Activated CD4-positive, alpha-beta memory T cell treated with anti-CD3 and anti-CD28 coated beads, Interleukin-2, amount 10 ng/mL, durations not matched to agents 7 days and 5 days (primary cell): ENCODE results near the gene CADPS2. TPM values are rescaled to one million over a fixed set of nuclear protein-coding genes. Genes with fewer than 3 reads are reported as not detected.

ENCODE experiments used
- CTCF ChIA-PET: fragments of 350-600 bp; sonication (Branson Sonifier 250); formaldehyde crosslinking; loops from one replicate; lab custom pipeline; 2021; ENCODE audit warnings: antibody characterized with exemption, inconsistent platforms; lab: Charles Lee
- POLR2A ChIA-PET: fragments of 350-600 bp; sonication (Branson Sonifier 250); formaldehyde crosslinking; loops from one replicate; lab custom pipeline; 2021; ENCODE audit warnings: antibody characterized with exemption; lab: Charles Lee
- DNase-seq: peaks from one replicate; pipeline ENCODE4 v3.0.0-alpha.2; 2020
- H3K27ac Mint-ChIP-seq: one replicate; pipeline ENCODE4 v1.8.0; 2021; ENCODE audit warnings: mild to moderate bottlenecking, mixed read lengths
- H3K27me3 Mint-ChIP-seq: one replicate; pipeline ENCODE4 v1.8.0; 2021; ENCODE audit warnings: mixed read lengths
- H3K36me3 Mint-ChIP-seq: one replicate; pipeline ENCODE4 v1.8.0; 2021; ENCODE audit warnings: low read depth, mixed read lengths
- H3K4me1 Mint-ChIP-seq: one replicate; pipeline ENCODE4 v1.8.0; 2021; ENCODE audit warnings: mixed read lengths
- H3K4me3 Mint-ChIP-seq: one replicate; pipeline ENCODE4 v1.8.0; 2021; ENCODE audit warnings: mild to moderate bottlenecking, mixed read lengths
- H3K9me3 Mint-ChIP-seq: one replicate; pipeline ENCODE4 v1.8.0; 2021; ENCODE audit warnings: mixed read lengths
- total RNA-seq, 2 experiments: library from RNA; stranded (reverse); gene quantifications; one replicate each; pipeline ENCODE4 v1.2.3, GENCODE V29; 2021

The CADPS2 gene
- total RNA-seq, 2 experiments from 2014 or later: not detected

DNA sequence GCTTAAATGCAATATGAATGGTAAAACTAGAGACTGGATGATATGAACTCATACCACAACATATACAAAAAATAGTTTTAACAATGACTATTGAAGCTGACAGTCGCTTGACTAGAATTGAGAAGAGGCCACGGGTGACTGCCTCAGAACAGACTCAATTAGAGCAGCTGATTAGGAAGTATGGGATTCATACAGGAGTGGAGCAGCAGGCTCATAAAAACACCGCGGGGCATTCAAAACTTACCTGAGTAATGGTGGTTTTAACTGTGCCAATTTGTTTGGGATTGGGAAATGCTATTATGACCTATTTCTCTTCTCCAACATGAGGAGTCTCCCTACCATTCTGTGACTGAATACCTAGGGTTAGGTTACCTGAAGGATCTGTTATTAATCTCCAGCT, 2.1 kb downstream of the CADPS2 start:
- Mint-ChIP-seq H3K4me3 (no peak overlapping the region), H3K9me3 (no peaks in the 10 kb centered on the region), H3K4me1 (peaks cover 10% of the 10 kb centered on the region), H3K27ac (no peak overlapping the region), H3K36me3 (no peaks in the 10 kb centered on the region), H3K27me3 (peaks cover 38% of the 10 kb centered on the region)
- ChIA-PET POLR2A (no interaction called here), CTCF (interaction anchor here (1.3 kb wide), 1 partner anchor 8 kb away, joined by 3 read pairs; no protein-coding TSS in a partner anchor)
- no peak for DNase-seq

DNA sequence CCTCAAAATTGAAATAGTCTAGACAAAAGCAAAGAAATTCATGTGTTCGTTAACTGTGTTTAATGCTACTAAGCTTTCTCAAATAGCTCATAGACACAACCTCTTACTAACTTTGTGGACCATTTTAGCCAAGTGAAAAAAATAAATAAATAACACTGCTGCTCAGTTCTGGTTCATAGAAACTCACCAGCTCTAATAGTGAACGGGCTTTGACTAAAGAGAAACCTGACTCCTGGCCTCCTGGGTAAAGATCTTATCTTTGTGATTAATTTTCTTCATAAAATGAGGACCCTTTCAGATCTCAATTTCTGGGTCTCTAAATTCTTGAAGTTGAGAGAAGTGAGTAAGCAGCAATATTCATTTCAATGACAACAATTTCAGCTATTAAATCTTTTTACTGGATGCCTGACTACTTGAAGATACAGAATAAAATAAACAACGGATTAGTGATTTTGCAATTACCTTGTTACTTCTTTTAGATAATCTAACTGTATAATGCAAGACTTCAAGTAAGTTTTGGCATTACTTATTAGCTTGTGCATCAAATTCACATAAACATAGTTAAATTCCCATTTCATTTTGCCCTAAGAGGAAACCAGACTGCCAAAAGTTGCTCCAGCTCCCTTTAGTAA, 3.1 kb downstream of the CADPS2 start:
- Mint-ChIP-seq H3K27me3 (peaks cover 32% of the 10 kb centered on the region), H3K4me3 (no peak overlapping the region), H3K4me1 (peaks cover 10% of the 10 kb centered on the region), H3K27ac (no peak overlapping the region), H3K36me3 (no peaks in the 10 kb centered on the region), H3K9me3 (no peaks in the 10 kb centered on the region)
- DNase-seq: no peak
- ChIA-PET POLR2A (no interaction called here), CTCF (interaction anchor here (1.3 kb wide), 1 partner anchor 9 kb away, joined by 3 read pairs; no protein-coding TSS in a partner anchor)

DNA sequence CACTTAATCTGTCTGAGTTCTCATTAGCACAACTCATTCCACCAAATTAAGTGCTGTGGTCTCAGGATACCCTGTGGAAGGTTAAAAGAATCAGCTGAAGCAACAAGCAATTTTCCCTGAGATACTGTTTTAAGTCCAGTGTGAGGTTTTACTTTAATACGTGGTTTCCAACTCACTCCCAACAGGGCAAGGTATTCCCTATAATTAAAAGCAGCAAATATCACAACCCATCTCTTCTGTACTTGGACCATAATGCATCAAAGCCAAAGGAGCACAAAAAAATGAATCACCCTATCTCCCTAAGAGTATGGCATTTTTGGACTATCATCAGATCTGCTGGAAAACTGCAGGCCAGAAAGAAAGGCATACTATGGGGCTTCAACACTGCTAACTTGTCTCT, 4.9 kb downstream of the CADPS2 start:
- ChIA-PET CTCF (no interaction called here), POLR2A (no interaction called here)
- DNase-seq: no peak
- Mint-ChIP-seq H3K4me1 (peaks cover 4% of the 10 kb centered on the region), H3K36me3 (no peaks in the 10 kb centered on the region), H3K27ac (no peak overlapping the region), H3K27me3 (peaks cover 19% of the 10 kb centered on the region), H3K4me3 (no peak overlapping the region), H3K9me3 (no peaks in the 10 kb centered on the region)

DNA sequence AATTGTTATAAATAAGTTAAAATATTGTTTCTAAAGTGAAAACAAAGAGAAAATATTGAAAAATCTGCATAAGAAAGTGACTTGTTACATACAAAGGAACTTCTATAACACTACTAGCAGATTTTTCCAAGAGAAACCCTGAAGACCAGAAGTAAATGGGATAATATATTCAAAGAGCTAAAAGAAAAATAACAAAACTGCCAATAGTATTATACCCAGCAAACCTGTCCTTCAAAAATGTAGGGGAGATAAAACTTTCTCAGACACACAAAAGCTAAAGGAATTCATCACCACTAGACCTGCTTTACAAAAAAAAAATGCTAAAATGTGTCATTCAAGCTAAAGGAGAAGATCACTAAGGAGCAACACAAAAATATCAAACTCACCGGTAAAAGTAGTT, 17.0 kb downstream of the CADPS2 start:
- no peak for DNase-seq
- no peaks in the 10 kb centered on the region for H3K27me3 Mint-ChIP-seq
- H3K27ac Mint-ChIP-seq: no peak overlapping the region
- H3K36me3 Mint-ChIP-seq: no peaks in the 10 kb centered on the region
- ChIA-PET CTCF (no interaction called here), POLR2A (no interaction called here)
- H3K9me3 Mint-ChIP-seq: peaks cover 22% of the 10 kb centered on the region
- H3K4me3 Mint-ChIP-seq: no peak overlapping the region
- no peaks in the 10 kb centered on the region for H3K4me1 Mint-ChIP-seq

DNA sequence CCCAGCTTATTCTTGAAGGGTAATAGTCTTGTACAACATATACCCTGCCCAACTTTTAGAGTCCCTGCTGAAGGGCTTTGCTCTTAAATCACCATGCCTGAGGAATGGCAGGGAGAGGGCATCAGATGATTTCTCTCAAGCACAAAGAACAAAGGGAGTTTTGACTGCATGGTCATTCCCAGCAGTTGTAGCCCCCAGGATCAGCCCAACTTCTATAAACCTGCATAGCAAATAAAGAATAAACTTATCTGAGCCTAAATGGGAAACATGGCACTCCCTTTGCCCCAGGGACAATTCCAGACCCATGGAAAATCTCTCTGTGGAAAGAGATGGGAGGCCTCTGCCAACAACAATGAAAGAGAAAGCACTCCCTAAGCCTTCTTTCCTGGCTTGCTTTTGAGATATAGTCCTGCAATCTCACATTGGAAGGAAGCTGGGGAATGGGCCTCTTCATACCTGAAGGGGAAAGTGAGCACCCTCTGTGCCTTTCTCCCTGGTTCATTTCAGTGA, 18.7 kb downstream of the CADPS2 start:
- no peaks in the 10 kb centered on the region for H3K27me3 Mint-ChIP-seq
- H3K4me3 Mint-ChIP-seq: no peak overlapping the region
- peaks cover 22% of the 10 kb centered on the region for H3K9me3 Mint-ChIP-seq
- ChIA-PET CTCF (no interaction called here), POLR2A (no interaction called here)
- no peaks in the 10 kb centered on the region for H3K4me1 Mint-ChIP-seq
- H3K36me3 Mint-ChIP-seq: no peaks in the 10 kb centered on the region
- DNase-seq: no peak
- H3K27ac Mint-ChIP-seq: no peak overlapping the region

DNA sequence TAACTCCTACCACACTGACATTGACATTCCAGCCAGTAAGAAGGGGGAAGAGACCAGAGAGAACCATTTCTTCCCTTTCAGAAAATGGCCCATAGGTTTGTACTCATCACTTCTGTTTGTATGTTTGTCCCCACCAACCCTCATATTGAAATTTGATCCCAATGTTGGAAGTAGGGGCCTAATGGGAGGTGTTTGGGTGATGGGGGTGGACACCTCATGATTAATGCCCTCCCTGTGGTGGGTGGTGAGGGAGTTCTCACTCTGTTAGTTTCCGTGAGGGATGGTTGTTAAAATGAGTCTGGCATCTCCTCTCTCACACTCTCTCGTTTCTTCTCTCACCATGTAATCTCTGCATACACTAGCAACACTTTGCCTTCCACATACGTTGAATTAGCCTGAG, 21.4 kb downstream of the CADPS2 start:
- H3K4me1 Mint-ChIP-seq: no peaks in the 10 kb centered on the region
- DNase-seq: no peak
- no peak overlapping the region for H3K4me3 Mint-ChIP-seq
- ChIA-PET POLR2A (no interaction called here), CTCF (no interaction called here)
- H3K27me3 Mint-ChIP-seq: no peaks in the 10 kb centered on the region
- no peak overlapping the region for H3K27ac Mint-ChIP-seq
- peaks cover 24% of the 10 kb centered on the region for H3K9me3 Mint-ChIP-seq
- no peaks in the 10 kb centered on the region for H3K36me3 Mint-ChIP-seq

DNA sequence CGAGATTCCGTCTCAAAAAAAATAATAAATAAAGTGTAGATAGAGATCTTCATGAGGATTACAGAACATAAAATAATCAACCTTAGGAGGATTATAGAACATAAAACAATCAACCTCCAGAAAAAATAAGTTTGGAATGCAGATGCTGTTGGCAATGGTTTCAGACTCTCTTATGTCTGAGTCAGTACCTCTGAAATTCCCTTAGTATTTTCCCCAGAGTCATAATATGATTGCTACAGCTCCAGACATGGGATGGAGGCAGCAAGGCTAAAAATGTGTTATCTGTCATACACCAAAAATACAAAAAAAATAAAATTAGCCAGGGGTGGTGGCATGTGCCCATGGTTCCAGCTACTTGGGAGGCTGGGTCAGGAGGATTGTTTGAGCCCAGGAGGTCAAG, 22.2 kb downstream of the CADPS2 start:
- no peak overlapping the region for H3K4me3 Mint-ChIP-seq
- CTCF ChIA-PET: no interaction called here

DNA sequence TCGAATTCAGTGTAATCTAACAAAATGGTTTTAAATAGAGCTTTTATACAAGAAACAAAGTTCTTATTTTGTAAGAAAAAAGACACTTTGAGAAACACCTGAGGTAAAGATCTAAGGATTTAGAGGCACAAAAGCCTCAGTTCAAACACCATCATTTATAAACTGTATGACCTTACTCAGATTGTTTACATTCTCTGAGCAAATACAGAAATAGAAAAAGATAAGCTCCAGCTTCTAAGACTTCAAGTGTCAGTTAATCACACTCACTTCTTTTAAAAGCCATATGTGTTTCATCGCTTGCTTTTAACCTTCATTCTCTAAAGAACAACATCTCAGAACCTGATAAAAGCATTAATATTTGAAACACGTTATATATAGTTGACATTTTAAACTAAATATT, 27.9 kb downstream of the CADPS2 start:
- H3K36me3 Mint-ChIP-seq: no peaks in the 10 kb centered on the region
- H3K9me3 Mint-ChIP-seq: peaks cover 3% of the 10 kb centered on the region
- DNase-seq: no peak
- POLR2A ChIA-PET: no interaction called here
- H3K27ac Mint-ChIP-seq: no peak overlapping the region
- H3K4me3 Mint-ChIP-seq: no peak overlapping the region
- CTCF ChIA-PET: no interaction called here
- H3K4me1 Mint-ChIP-seq: no peaks in the 10 kb centered on the region
- no peaks in the 10 kb centered on the region for H3K27me3 Mint-ChIP-seq

More for the DNA sequence above, 22.2 kb downstream of the CADPS2 start:
- DNase-seq: no peak
- Mint-ChIP-seq H3K27me3 (no peaks in the 10 kb centered on the region), H3K9me3 (peaks cover 19% of the 10 kb centered on the region), H3K27ac (no peak overlapping the region), H3K4me1 (no peaks in the 10 kb centered on the region), H3K36me3 (no peaks in the 10 kb centered on the region)
- POLR2A ChIA-PET: no interaction called here

DNA sequence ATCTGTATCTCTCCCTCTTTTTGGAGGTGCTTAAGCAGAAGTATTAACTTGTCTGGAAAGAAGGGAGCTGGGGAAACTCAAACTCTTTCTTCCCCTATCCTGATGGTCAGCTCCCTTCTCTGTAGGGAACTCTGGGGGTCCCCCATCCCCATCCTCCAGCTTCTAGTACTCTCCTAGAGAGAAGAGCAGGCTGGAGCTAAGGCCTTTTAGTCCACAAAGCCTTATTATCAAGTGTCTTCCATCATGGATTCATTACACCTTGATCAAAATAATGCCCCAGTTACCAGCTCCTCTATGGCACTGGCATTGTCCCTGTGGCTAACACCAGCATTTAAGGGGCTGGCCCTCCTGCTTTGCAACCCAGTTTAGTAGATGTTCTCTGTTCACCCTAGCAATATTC, 35.7 kb downstream of the CADPS2 start:
- CTCF ChIA-PET: no interaction called here
- POLR2A ChIA-PET: no interaction called here
- H3K4me3 Mint-ChIP-seq: no peak overlapping the region

DNA sequence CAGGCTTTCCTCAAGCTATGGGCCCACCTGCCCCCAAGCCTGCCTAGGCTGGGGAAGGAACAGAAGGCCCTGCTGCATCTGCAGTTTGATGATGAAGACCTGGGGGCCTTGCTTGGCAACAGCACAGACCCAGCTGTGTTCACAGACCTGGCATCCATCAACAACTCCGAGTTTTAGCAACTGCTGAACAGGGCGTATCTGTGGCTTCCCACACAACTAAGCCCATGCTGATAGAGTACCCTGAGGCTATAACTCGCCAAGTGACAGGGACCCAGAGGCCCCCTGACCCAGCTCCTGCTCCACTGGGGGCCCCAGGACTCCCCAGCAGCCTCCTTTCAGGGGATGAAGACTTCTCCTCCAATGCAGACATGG, 36.3 kb downstream of the CADPS2 start:
- CTCF ChIA-PET: no interaction called here
- POLR2A ChIA-PET: no interaction called here
- H3K4me1 Mint-ChIP-seq: no peaks in the 10 kb centered on the region

More for the DNA sequence above, 35.7 kb downstream of the CADPS2 start:
- H3K36me3 Mint-ChIP-seq: no peaks in the 10 kb centered on the region
- H3K27ac Mint-ChIP-seq: no peak overlapping the region
- H3K27me3 Mint-ChIP-seq: no peaks in the 10 kb centered on the region
- no peaks in the 10 kb centered on the region for H3K4me1 Mint-ChIP-seq
- H3K9me3 Mint-ChIP-seq: peaks cover 2% of the 10 kb centered on the region
- no peak for DNase-seq

DNA sequence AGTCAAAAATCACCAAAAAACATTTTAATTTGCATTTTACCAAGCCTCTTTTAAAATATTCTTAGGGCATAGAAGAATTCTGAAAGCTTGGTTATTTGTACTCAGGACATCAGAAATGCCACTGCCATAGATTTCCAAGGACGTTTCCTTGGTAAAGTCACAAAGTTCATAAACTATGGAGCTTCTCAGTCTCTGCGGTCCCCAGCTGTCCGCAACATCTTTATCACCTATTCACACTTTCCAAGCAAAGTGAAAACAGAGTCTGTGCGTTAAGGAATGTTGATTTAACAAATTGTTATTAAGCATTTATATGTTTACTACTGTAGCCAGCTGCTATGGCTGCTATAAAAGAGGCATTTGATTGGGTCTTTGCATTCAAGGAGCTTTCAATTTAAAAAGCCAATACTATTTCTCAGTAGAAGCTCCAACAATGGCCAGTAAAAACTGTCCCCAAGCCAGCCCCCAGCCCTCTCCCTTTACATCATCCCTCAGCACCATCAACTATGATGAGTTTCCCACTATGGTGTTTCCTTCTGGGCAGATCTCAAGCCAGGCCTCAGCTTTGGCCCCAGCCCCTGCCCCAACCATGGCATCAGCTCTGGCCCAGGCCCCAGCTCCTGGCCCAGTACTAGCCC, 36.8 kb downstream of the CADPS2 start:
- DNase-seq: no peak
- H3K36me3 Mint-ChIP-seq: no peaks in the 10 kb centered on the region
- H3K9me3 Mint-ChIP-seq: peaks cover 2% of the 10 kb centered on the region
- no peaks in the 10 kb centered on the region for H3K4me1 Mint-ChIP-seq
- no peak overlapping the region for H3K27ac Mint-ChIP-seq
- no peak overlapping the region for H3K4me3 Mint-ChIP-seq
- no peaks in the 10 kb centered on the region for H3K27me3 Mint-ChIP-seq
- POLR2A ChIA-PET: no interaction called here
- CTCF ChIA-PET: no interaction called here

More for the DNA sequence above, 36.3 kb downstream of the CADPS2 start:
- no peaks in the 10 kb centered on the region for H3K27me3 Mint-ChIP-seq
- H3K9me3 Mint-ChIP-seq: peaks cover 2% of the 10 kb centered on the region
- no peak overlapping the region for H3K27ac Mint-ChIP-seq
- no peak for DNase-seq
- H3K4me3 Mint-ChIP-seq: no peak overlapping the region
- H3K36me3 Mint-ChIP-seq: no peaks in the 10 kb centered on the region

DNA sequence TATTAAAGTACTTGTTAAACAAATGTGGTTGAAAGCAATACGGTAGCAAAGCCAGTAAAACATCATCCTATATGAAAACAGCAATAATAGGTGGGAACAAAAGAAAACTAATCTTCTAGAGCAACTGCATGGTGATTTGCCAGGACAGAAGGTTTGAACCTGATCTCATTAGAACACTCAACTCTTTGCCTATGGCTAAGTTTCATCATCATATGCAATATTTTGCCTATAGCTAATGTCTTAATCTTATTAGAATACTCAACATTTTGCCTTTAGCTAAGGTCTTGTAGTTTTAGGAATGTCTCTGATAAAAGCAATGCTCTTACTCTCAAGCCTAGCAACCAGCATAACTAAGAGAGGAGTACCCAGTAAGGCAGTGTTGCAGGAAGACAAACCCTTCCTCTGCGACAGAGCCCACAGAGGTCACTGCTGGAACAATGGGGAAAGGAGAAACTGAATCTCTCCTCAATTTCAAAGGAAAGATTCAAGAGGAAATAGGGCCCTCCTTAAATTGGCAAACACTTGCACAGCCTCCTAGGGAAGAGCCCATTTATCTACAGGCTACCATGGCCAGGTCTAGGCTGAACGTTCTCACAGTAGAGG, 38.3 kb downstream of the CADPS2 start:
- Mint-ChIP-seq H3K4me1 (no peaks in the 10 kb centered on the region), H3K4me3 (no peak overlapping the region), H3K36me3 (no peaks in the 10 kb centered on the region), H3K27me3 (no peaks in the 10 kb centered on the region), H3K9me3 (peaks cover 2% of the 10 kb centered on the region), H3K27ac (no peak overlapping the region)
- POLR2A ChIA-PET: no interaction called here
- DNase-seq: no peak
- CTCF ChIA-PET: no interaction called here

DNA sequence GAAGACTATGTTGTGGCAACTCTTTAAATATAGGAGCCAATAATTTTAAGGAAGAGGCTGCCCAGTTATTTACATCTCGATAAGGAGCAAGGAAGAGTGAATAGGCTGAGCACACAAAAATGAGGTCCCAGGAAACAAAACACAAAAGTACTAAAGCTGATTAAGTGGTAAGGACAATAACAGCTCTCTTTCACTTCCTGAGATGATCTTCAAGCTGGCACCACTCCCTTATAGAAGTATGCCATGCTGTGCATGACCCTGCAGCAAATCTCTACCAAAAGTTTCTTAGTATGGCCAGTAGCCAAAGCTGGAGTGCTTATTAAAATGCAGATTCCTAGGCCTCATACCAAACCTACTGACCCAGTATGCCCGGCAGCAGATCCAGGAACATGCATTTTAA, 39.7 kb downstream of the CADPS2 start:
- POLR2A ChIA-PET: no interaction called here
- CTCF ChIA-PET: no interaction called here
- Mint-ChIP-seq H3K4me1 (no peaks in the 10 kb centered on the region), H3K4me3 (no peak overlapping the region), H3K27ac (no peak overlapping the region), H3K36me3 (no peaks in the 10 kb centered on the region), H3K27me3 (no peaks in the 10 kb centered on the region), H3K9me3 (peaks cover 2% of the 10 kb centered on the region)
- DNase-seq: no peak
